Spleen (tissue), 11 donors: ENCODE measurements around the gene LBR. TPM values are rescaled to one million over a fixed set of nuclear protein-coding genes. Genes with fewer than 3 reads are reported as not detected.

ENCODE experiments used
- DNase-seq: peaks from one replicate; pipeline ENCODE4 v3.0.0-alpha.2; 2020
- H3K27ac ChIP-seq, 8 donors: fragments of 200-600 bp; sonication (generic) in 7 of 8; 1 replicate in 4 of 8; 2 replicates in 4 of 8; pipeline versions ENCODE4 v1.5.0 to v1.8.0; 2016 to 2021; ENCODE audit warnings: inconsistent platforms in 4 of 8, mild to moderate bottlenecking in 4 of 8, moderate library complexity in 1 of 8
- H3K27me3 ChIP-seq, 7 donors: fragments of 200-600 bp; sonication (generic) in 6 of 7; replicated peaks in 1 of 7; 1 replicate in 4 of 7; 2 replicates in 3 of 7; pipeline versions ENCODE4 v1.5.0 to v1.8.0; 2016 to 2021; ENCODE audit warnings: inconsistent platforms in 3 of 7, mild to moderate bottlenecking in 1 of 7
- H3K36me3 ChIP-seq, 6 donors: fragments of 200-600 bp; sonication (generic) in 5 of 6; 1 replicate in 4 of 6; 2 replicates in 2 of 6; pipeline versions ENCODE4 v1.5.0 to v1.8.0; 2016 to 2021; ENCODE audit warnings: inconsistent platforms in 2 of 6
- H3K4me1 ChIP-seq, 6 donors: fragments of 200-600 bp; sonication (generic) in 5 of 6; 1 replicate in 3 of 6; 2 replicates in 3 of 6; pipeline versions ENCODE4 v1.5.0 to v1.8.0; 2016 to 2021; ENCODE audit warnings: inconsistent platforms in 3 of 6
- H3K4me3 ChIP-seq, 8 donors: fragments of 200-600 bp; sonication (generic) in 7 of 8; 1 replicate in 4 of 8; 2 replicates in 4 of 8; pipeline versions ENCODE4 v1.5.0 to v1.8.0; 2016 to 2021; ENCODE audit warnings: inconsistent platforms in 4 of 8, mild to moderate bottlenecking in 4 of 8, moderate library complexity in 2 of 8
- H3K9me3 ChIP-seq, 8 donors: fragments of 200-600 bp; sonication (generic) in 7 of 8; 1 replicate in 4 of 8; 2 replicates in 4 of 8; pipeline versions ENCODE4 v1.5.0 to v1.8.0; 2016 to 2021; ENCODE audit warnings: inconsistent platforms in 4 of 8
- POLR2A ChIP-seq, 3 donors: fragments of 450-650 bp; IDR thresholded peaks; one replicate each; pipeline ENCODE4 v1.5.1; 2017; ENCODE audit warnings: antibody characterized with exemption in 3 of 3, mild to moderate bottlenecking in 1 of 3
- POLR2AphosphoS5 ChIP-seq, 3 donors: sonication (generic); formaldehyde crosslinking; IDR thresholded peaks; one replicate each; pipeline ENCODE4 v1.5.1; 2017; ENCODE audit warnings: antibody characterized with exemption in 3 of 3
- WGBS, 5 donors: extraction: QIAGEN DNeasy Blood & Tissue Kit in 3 of 5; methylation state at CpG; one replicate each; pipeline versions ENCODE4 v1.1.5 to v1.1.7; 2013 to 2018; 5-methylcytosine and 5-hydroxymethylcytosine counted together
- intact Hi-C: fragments of 100-400 bp; cut with DNase I; formaldehyde crosslinking; loops from one replicate; pipeline ENCODE4 v1.15.0; 2023; ENCODE audit warnings: low total_unique reads
- polyA plus RNA-seq, 3 donors: library from polyadenylated mRNA; stranded (reverse); fragments of 200-250 nt; gene quantifications; one replicate each; pipeline ENCODE4 v1.2.1, GENCODE V29; 2013
- total RNA-seq, 7 donors: library from RNA; depleted of rRNA in 3 of 7; stranded (reverse); fragments of >200 nt in 3 of 7; fragmentation: NEBNext Ultra II Directional in 4 of 7; extraction: Animal tissue kit (Norgen Biotek cat#: 25700) in 4 of 7; gene quantifications; one replicate each; pipeline versions ENCODE4 v1.1.0 to v1.2.1, GENCODE V29; 2016 to 2021
- TF ChIP-seq, protein P1 (sequence below), 11 experiments: fragments of 200-600 bp in 7 of 11; fragments of 450-650 bp in 4 of 11; sonication (generic) in 4 of 11; IDR thresholded peaks in 8 of 11; conservative IDR thresholded peaks in 3 of 11; 1 replicate in 7 of 11; 2 replicates in 4 of 11; pipeline versions ENCODE4 v1.4.0 to v1.8.0; 2016 to 2021; ENCODE audit warnings: antibody characterized with exemption in 11 of 11, inconsistent platforms in 4 of 11, mild to moderate bottlenecking in 1 of 11
- donor health status: healthy with polysubstance abuse.
- donor health status: DM: no; HTN: no; CAD: no; lungs with moderate emphysema.
- donor health status: DM: no; HTN: no; CAD: no.
- donor health status: Bipolar disorder and iron deficiency.
- donor health status: healthy.
- donor health status: DM: no; HTN: no; CAD: no.
- donor health status: DM: yes; HTN: yes; CAD: no.

Gene LBR
- total and polyA plus RNA-seq, 10 donors = 20.8 to 157 (median 87.9) TPM

DNA sequence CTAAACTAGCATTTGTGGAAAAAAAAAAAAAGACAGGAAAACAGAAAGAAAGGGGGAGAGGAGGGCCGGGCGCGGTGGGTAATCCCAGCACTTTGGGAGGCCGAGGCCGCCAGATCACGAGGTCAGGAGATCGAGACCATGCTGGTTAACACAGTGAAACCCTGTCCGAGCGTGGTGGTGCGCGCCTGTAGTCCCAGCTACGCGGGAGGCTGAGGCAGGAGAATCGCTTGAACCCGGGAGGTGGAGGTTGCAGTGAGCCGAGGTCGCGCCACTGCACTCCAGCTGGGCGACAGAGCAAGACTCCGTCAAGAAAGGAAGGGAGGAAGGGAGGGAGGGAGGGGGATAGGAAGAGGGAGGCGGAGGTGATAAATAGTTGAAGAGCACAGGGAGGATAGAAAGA, 54.7 kb downstream of the LBR start:
- TF ChIP-seq, protein P1, sequence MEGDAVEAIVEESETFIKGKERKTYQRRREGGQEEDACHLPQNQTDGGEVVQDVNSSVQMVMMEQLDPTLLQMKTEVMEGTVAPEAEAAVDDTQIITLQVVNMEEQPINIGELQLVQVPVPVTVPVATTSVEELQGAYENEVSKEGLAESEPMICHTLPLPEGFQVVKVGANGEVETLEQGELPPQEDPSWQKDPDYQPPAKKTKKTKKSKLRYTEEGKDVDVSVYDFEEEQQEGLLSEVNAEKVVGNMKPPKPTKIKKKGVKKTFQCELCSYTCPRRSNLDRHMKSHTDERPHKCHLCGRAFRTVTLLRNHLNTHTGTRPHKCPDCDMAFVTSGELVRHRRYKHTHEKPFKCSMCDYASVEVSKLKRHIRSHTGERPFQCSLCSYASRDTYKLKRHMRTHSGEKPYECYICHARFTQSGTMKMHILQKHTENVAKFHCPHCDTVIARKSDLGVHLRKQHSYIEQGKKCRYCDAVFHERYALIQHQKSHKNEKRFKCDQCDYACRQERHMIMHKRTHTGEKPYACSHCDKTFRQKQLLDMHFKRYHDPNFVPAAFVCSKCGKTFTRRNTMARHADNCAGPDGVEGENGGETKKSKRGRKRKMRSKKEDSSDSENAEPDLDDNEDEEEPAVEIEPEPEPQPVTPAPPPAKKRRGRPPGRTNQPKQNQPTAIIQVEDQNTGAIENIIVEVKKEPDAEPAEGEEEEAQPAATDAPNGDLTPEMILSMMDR (IDR thresholded peaks at IDR 0.05 in 8 of 11, conservative IDR thresholded peaks at IDR 0.05 in 3 of 11) = no peak
- TF ChIP-seq POLR2AphosphoS5 (IDR thresholded peaks at IDR 0.05) (no peak), POLR2A (IDR thresholded peaks at IDR 0.05) (no peak)
- intact Hi-C loops = no loop called here
- no peaks in the 10 kb centered on the region for H3K27me3 ChIP-seq
- H3K9me3 ChIP-seq = no peaks in the 10 kb centered on the region
- 87 to 95% (median 92%) methylated on average over 21 of the region's 21 CpGs for WGBS, 5 donors
- no peak overlapping the region for H3K4me3 ChIP-seq
- no peaks in the 10 kb centered on the region for H3K4me1 ChIP-seq
- no peaks in the 10 kb centered on the region for H3K36me3 ChIP-seq
- no peak overlapping the region for H3K27ac ChIP-seq
- no peak for DNase-seq

DNA sequence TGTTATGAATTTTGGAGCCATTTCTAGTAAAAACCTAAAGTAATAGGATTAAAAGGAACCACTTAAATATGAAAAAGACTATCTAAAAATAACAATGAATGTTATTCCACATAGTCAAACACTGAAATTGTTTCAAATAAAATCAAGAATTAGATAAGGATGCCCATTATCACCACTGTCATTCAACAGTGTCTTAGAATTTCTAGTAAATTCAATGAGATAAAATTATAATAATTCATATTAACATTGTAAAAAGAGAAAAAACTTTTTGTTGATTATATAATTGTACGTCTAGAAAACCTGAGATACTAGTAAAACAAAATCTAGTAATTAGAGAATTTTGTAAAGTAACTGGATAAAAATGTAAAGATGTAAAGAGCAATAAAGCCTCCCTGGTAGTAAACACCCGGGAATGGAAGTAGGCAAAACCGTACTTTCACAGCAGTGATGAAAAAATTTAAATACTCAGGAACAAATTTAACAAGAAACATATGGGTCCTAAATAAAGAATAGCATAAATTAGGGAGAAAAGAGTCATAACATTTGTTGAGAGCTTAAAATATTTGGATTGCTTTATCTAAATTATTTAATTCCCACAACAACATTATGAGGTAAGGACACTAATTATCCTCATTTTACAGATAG, 56.4 kb downstream of the LBR start:
- Histone ChIP-seq H3K9me3 (no peaks in the 10 kb centered on the region), H3K36me3 (no peaks in the 10 kb centered on the region), H3K4me1 (no peaks in the 10 kb centered on the region), H3K27me3 (no peaks in the 10 kb centered on the region), H3K27ac (no peak overlapping the region), H3K4me3 (no peak overlapping the region)
- 80 to 93% (median 90%) methylated on average over 3 of the region's 3 CpGs for WGBS, 5 donors
- TF ChIP-seq, protein P1 (IDR thresholded peaks at IDR 0.05 in 8 of 11, conservative IDR thresholded peaks at IDR 0.05 in 3 of 11) = no peak
- TF ChIP-seq POLR2A (IDR thresholded peaks at IDR 0.05) = no peak
- TF ChIP-seq POLR2AphosphoS5 (IDR thresholded peaks at IDR 0.05) = no peak
- intact Hi-C loops = no loop called here
- no peak for DNase-seq

DNA sequence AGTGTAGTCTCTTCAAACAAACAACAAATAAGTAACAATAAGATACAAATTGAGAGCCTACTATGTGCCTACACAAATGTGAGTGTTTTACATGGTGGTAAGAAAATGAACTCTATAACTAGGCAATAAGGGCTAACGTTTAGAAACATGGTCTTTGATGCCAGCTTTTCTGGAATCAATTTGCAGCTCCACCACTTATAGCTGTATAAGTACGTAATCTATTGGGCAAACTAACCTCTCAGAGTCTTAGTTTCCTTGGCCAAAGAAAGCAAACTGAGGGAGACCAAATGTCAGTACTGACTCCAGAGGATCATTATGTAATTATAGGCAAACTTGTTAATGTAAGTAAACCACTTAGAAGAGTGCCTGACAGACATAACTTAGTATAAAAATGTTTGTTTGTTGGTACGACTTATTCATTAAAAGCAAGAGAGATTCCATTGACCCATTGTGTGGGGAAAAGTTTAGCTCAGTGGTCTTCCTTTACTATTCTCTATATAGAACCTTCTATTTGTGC, 59.7 kb downstream of the LBR start:
- no peak overlapping the region for H3K4me3 ChIP-seq
- H3K36me3 ChIP-seq = no peaks in the 10 kb centered on the region
- WGBS, 5 donors = 74 to 88% (median 85%) methylated on average over 3 of the region's 3 CpGs
- H3K27me3 ChIP-seq = no peaks in the 10 kb centered on the region
- no peaks in the 10 kb centered on the region for H3K4me1 ChIP-seq
- intact Hi-C loops = no loop called here
- DNase-seq = no peak
- no peak overlapping the region for H3K27ac ChIP-seq
- TF ChIP-seq POLR2AphosphoS5 (IDR thresholded peaks at IDR 0.05) (no peak), POLR2A (IDR thresholded peaks at IDR 0.05) (no peak)
- TF ChIP-seq, protein P1 (IDR thresholded peaks at IDR 0.05 in 8 of 11, conservative IDR thresholded peaks at IDR 0.05 in 3 of 11) = no peak
- no peaks in the 10 kb centered on the region for H3K9me3 ChIP-seq

DNA sequence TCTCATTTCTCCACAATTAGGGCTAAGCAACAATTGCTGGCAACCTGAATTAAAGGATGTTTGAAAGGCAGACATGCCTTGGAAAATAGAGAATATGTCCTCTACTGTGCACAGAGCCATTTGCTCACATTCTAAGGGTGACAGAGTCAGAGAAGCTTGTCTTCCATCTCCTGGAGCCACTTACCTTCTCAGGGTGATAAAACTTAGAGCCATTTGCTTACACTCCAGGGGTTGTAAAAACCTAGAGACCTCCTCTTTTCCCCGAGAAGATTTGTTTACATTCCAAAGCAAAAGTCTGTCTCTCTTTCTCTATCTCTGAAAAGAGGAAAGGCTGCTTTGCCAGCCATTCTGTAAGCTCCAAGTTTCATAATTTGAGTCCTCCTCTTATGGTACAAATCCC, 61.3 kb downstream of the LBR start:
- intact Hi-C loops = no loop called here
- H3K36me3 ChIP-seq = no peaks in the 10 kb centered on the region
- H3K27ac ChIP-seq = no peak overlapping the region
- no peak overlapping the region for H3K4me3 ChIP-seq
- TF ChIP-seq POLR2A (IDR thresholded peaks at IDR 0.05) (no peak), POLR2AphosphoS5 (IDR thresholded peaks at IDR 0.05) (no peak)
- TF ChIP-seq, protein P1 (IDR thresholded peaks at IDR 0.05 in 8 of 11, conservative IDR thresholded peaks at IDR 0.05 in 3 of 11) = no peak
- no peaks in the 10 kb centered on the region for H3K27me3 ChIP-seq
- WGBS, 5 donors = 29 to 83% (median 64%) methylated on average over 1 of the region's 1 CpG
- H3K9me3 ChIP-seq = no peaks in the 10 kb centered on the region
- H3K4me1 ChIP-seq = no peaks in the 10 kb centered on the region
- no peak for DNase-seq
